ENCODE measurements around the gene SAMD1. TPM values are rescaled to one million over a fixed set of nuclear protein-coding genes. Genes with fewer than 3 reads are reported as not detected.
A peak's percentile ranks its signal among the peaks of the same experiment; 100 is the strongest.

The SAMD1 gene
- total RNA-seq, 1 donor from 2014 or later: 37.1 TPM

DNA sequence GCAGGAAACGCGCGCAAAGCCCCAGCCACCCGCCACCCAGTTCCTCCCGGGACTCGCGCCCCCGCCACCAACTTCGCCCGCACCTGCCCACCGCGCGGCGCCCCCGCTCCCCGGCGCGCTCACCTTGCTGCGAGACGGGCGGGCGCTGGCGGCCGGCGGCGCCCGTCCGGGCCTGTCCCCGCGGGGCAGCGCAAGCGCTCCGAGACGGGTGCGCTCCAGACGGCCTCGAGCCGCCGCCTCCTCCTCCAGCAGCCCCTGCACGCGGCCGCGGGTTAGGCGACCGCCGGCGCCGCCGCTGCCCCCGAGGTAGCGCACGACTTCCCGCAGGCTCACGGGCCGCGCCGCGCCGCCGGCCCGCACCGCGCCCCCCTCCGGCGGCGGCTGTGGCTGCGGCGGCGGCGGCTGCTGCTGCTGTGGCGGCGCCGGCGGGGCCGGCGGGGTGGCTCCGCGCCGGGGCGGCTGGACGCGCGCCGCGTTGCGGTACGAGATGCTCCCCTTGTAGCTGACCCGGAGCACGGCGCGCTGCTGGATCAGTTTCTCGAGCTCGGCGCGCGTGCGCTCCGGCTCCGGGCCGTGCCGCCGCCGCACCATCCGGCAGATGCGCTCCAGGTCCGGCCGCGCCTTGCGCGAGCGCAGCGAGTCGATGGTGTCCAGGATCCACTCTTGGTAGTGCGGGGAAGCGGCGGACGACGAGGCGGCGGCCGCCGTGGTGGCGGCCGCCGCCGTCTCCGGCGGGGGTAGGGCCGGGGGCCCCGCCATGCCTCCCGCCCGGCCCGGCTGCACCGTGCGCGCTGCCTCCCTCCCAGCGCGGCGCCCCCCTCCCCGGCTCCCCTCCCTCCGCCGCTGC, 666 bp downstream of the SAMD1 start:
- peak; percentile 15 for DNase-seq

GRCh38 chr19:14089412-14089661, 1.2 kb downstream of the SAMD1 start:
- DNase-seq: no peak

DNA sequence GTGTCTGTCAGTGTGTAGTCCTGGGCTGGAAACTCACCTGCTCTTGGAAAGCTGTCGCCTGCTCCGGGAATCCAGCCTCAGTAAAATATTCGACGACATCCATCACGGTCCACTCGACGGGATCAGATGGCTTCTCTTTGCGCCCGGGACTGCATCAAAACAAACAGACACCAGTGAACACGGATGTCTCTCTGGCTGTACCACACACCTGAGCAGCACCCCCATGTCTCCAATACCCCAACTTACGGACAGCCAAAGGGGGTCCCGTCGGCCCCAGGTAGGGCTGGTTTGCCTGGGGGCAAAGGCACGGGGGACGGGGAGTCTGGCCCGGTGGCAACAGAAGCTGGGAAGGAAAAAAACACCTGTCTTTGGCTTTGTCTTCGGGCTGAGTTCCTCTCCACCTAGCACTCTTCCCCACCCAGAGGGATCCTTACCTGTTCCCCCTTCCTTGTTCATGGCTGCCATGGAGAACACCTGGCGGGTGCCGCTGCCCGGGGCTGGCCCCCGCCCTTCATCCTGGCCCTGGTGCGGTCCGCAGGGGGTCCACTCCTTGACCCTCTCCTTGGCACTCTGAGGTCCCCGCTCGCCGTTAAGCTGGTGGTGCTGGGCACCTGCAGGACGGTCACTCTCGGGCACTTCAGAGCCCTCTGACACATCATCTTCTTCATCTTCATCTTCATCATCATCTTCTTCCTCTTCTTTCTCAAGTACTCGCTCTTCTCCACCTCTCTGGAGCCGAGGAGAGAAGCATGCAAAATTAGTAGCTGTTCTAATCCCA, 1.7 kb downstream of the SAMD1 start:
- DNase-seq: no peak

GRCh38 chr19:14086098-14086497, 4.5 kb downstream of the SAMD1 start:
- DNase-seq: no peak

DNA sequence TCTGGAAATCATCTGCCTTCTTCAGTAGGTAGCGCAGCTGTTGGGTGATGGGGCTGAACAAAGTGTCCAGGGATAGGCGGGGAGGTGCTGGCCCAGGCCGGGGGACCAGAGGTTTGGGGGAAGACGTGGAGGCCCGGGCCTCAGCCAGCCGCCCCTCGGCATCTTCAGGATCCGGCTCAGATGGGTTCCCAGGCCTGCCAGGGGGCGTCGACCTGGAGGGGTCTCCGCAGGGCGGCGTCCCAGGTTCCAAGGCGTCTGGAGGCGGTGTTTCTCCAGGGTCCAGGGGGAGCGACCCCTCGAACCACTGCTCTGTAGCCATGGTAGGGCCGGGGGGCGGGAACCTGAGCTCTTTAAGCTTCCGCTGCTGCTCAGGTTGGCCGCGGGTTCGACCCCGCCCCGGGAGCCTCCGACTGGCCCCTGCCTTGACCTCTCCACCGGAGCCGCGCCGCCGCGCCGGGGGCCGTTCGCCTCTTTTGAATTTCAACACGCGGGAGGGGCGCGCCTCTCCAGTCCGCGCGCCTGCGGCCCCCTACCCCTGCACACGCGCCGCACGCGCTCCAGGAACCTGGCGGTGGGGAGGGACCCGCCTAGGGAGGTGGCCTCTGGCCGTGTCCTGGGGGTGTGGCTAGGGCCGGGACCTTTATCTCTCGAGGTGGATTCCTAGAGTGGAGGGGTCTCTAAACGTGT, 5.1 kb downstream of the SAMD1 start, which contains the start of gene C19orf67:
TSS of gene C19orf67 (minus strand) at position 475 of the 687 bp plus-strand sequence. CDS start at position 319, 156 bp downstream.
- no peak for DNase-seq

GRCh38 chr19:14082675-14082960, 7.9 kb downstream of the SAMD1 start:
- no peak for DNase-seq

DNA sequence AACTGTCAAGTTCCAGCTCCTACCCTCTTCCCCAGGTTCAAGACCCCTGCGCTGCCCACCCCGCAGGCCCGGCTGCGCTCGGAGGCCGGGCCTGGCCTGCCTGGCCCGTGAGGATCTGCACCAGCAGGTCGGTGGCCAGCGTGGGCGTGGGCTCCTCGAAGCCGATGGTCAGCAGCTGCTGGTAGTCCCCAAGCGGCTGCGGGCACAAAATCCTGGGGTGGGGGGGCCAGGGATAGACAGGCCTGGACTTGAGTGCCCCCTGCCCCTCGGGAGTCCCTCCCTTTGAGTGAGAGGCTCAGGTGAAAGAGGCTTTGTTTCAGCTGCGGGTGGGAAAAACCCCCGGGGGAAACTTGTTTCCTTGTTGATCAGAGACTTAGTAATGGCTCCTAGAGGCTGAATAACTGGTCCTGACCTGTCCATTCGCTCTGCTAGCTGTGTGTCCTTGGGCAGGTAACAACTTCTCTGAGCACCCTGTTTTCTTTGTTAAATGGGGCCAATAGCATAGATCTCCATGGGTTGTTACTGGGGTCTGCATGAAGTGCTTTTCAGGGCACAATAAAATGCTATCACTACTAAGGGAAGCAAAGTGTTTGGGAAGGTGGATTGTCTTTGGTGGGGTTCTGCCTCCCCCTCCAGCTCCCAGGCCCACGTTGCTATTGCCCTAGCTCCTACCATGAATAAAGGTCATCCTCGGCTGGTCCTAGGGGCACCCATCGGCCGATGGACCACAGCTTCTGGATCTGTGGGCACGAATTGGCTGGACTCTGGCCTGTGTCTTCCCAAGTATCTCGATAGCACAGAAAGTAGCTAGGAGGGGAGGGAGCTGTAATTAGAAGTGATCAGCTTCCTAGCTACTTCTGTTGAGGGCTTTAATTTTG, 8.5 kb downstream of the SAMD1 start:
- DNase-seq: no peak

DNA sequence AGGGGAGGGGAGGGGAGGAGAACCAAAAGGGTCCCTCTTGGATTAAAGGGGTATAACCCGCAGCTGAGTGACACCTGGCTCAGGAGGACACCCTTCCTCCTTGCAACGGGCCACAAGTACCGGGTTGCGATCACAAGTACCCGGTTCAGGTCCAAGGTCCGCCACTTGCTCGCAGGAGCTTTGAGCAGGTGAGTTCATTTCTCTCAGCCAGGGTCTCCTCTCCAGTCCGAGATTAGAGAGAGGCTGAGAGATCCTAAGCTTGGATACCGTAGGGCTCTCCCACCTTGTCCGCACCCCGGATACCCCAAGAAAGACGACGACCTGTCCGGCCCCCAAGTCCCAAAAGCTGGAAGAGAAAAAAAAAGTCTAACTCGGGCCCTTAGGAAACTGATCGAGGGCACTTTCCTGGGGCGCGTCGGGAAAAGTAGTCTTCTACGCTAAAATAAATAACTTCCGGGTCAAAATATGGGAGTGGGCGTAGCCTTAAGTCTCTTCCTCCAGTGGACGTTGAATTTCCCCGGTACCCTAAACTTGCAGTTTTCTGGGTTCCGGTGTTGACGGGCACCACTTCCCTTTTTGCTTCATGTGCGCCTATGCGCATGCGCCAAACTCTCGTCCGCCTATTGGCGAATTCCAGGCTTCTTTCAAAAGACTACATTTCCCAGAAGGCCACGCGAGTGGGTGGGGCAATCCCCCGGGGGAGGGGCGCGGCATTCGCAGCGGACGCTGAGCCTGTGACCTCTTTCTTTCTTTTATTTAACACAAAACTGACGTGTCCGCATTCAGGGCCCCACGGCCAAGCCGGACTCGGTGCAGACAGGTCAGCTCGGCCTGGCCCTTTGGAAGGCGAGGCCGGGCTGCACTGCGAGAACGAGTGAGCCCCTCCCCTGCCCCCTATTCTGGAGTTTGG, 9.4 kb downstream of the SAMD1 start:
- DNase-seq: peak; percentile 97

DNA sequence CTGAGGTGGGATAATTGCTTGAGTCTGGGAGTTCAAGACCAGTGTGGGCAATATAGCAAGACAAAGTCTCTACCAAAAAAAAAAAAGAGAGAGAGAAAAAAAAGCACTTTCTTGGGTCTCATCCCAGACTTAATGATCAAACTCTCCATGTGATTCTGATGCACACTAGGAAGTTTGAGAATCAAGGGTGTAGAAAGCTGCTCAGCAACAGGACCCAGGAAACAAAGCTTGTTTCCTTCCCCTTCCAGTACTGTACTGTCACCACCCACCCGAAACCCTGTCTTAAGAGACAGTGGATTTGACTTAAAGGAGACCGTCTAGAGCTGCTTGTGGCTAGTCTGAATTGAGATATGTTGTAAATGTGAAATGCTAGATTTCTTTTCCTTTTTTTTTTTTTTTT, 12.1 kb downstream of the SAMD1 start:
- DNase-seq: no peak

GRCh38 chr19:14073925-14074838, 16.4 kb downstream of the SAMD1 start:
- DNase-seq: no peak

DNA sequence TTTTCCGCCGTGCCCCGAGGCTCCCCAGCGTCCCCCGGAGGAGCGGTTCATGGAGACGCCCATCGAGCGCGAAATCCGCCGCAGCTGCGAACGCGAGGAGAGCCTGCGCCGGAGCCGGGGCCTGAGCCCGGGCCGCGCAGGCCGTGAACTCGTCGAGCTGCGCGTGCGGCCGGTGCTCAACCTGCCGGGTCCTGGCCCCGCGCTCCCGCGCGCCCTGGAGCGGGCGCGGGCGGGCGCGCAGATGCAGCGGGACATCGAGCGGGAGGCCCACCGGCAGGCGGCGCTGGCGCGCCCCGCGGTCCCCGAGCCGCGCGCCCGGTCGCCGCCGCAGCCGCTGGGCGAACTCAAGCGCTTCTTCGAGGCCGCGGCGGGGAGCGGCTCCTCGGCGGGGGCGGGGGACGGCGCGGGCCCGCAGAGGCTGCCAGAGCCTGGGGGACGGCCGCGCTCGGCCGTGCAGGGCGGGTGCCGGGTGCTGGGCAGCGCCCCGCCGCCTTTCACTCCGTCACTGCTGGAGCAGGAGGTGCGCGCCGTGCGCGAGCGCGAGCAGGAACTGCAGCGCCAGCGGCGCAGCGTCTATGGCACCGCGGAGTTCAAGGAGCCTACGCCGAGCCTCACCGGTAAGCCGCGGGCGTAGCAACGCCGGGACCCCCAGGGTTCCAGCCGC, 17.2 kb downstream of the SAMD1 start:
- peak; percentile 60 for DNase-seq

DNA sequence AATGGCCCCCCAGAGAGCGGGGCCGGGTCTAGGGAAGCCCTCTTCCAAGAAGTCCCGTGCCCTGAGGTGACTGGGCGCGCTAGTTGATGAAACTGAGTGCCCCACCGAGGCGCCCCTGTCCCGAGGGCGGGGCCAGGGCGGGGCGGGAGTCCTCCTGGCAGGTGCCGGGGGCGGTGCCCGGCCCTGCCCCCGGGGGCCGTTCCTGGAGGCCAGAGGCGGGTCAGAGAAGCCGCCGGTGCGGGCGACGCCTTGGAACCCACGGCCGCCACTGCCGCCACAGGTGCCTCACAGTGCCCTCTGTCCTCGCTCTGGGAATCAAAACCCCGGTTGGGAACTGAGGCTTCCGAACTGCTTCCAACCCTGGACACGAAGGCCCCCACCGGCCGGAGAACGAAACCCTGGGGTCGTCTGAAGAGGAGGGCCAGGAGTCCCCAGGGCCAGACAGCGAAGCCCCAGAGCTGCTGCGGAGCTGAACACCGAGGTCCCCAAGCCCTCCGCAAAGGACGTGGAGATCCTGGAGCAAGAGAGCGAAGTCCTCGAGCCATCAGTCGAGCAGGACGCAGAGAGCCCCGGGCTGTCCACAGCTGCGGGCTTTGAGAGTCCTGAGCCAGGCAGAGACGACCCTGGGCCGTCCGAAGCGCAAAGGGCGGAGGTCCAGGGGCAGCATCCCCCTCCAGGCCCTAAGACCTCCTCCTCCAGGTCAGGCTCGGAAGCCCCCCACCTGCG, 17.9 kb downstream of the SAMD1 start, which contains the start of gene MISP3:
TSS of gene MISP3 (plus strand) at position 252 of the 726 bp plus-strand sequence. CDS start 524 bp downstream, outside the sequence.
- DNase-seq: no peak

GRCh38 chr19:14070268-14071050, 20.1 kb downstream of the SAMD1 start:
- DNase-seq: no peak

GRCh38 chr19:14066134-14066533, 24.4 kb downstream of the SAMD1 start:
- no peak for DNase-seq

DNA sequence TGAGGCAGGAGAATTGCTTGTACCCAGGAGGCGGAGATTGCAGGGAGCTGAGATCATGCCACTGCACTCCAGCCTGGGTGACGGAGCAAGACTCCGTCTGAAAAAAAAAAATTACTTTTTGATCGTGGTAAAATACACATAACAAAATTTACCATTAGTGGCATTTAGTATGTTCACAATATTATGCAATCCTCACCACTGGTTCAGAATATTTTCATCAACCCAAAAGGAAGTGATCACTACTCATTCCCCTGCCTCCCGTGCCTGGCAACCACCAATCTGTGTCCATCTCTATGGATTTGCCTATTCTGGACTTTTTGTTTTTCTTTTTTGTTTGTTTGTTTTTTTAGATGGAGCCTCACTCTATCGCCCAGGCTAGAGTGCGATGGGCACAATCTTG, 27.4 kb downstream of the SAMD1 start:
- DNase-seq: no peak

DNA sequence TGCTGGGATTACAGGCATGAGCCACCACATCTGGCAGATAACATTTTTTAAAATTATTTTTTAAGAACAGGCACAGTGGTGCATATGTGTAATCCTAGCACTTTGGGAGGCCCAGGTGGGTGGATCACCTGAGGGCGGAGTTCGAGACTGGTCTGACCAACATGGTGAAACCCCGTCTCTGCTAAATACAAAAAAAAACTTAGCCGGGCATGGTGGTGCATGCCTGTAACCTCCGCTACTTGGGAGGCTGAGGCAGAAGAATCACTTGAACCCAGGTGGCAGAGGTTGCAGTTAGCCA, 28.0 kb downstream of the SAMD1 start:
- DNase-seq: no peak

DNA sequence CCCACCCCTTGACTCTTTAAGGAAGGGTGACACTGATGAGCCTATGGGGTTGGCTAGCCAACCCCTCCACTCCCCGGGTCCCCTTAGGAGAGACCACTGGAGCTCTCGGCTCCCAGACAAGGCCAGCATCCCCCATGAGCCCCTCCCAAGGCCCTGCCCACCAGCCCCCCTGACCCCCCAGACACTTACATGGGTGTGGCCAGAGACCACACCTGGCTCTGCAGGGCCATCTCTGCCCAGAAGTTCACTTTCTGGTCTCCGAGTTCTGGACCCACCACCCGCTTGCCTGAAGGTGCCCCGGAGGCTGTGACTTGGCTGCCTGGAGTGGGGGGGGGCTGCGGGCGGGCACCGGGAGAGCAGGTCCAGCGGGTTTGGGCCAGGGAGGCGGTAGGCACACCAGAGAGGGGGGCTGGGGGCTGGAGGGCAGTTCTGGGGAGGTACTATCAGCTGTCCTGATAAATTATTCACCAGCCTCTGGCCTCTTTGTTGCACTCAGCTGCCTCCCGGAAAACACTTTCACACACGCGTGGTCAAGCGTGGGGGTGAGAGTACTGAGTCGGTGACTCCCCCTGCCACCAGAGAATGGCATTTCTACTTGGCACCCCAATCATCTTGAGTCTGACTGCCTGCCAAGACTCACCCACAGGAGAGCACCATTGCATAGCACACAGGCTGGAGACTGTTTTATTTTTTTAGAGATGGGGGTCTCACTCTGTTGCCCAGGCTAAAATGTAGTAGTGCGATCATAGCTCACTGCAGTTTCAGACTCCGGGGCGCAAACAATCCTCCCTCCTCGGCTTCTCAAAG, 28.6 kb downstream of the SAMD1 start, which contains the start of gene PALM3:
TSS of gene PALM3 (minus strand) at position 326 of the 807 bp plus-strand sequence. CDS start at position 230, 96 bp downstream.
- DNase-seq: no peak
